ENCODE measurements around the gene SLC38A3. TPM values are rescaled to one million over a fixed set of nuclear protein-coding genes. Genes with fewer than 3 reads are reported as not detected.

The SLC38A3 gene
- total and polyA plus RNA-seq, 12 donors: 0.05 to 48.8 (median 0.28) TPM; not detected in 2

GRCh38 chr3:50187750-50188149 is 17.3 kb upstream of the SLC38A3 start:
- intact Hi-C loops (cut with DNase I): no loop called here
- Histone ChIP-seq H3K27me3 (no peaks in the 10 kb centered on the region), H3K9me3 (replicated peaks in 1 of 3) (no peaks in the 10 kb centered on the region), H3K36me3 (replicated peaks in 1 of 2) (no peaks in the 10 kb centered on the region), H3K4me1 (replicated peaks in 1 of 2) (no peaks in the 10 kb centered on the region), H3K4me3 (no peak overlapping the region), H3K27ac (no peak overlapping the region)
- 88 to 97% (median 91%) methylated on average over 15 to 19 of the region's 19 CpGs for WGBS, 4 donors
- DNase-seq: no peak
- TF ChIP-seq POLR2A (IDR thresholded peaks at IDR 0.05) (no peak), CTCF (IDR thresholded peaks at IDR 0.05) (no peak)

GRCh38 chr3:50189274-50189673 is 15.8 kb upstream of the SLC38A3 start:
- WGBS, 4 donors: 6 to 12% (median 9%) methylated on average over 4 to 5 of the region's 5 CpGs
- no peak overlapping the region for H3K4me3 ChIP-seq
- H3K27me3 ChIP-seq: peaks cover 15% of the 10 kb centered on the region
- peaks cover 0 to 2% of the 10 kb centered on the region in 2 donors for H3K4me1 ChIP-seq (replicated peaks in 1 of 2)
- no peaks in the 10 kb centered on the region for H3K9me3 ChIP-seq (replicated peaks in 1 of 3)
- H3K36me3 ChIP-seq (replicated peaks in 1 of 2): no peaks in the 10 kb centered on the region
- DNase-seq: peak; percentile 69 to 90 (median 81)
- intact Hi-C loops (cut with DNase I): no loop called here
- H3K27ac ChIP-seq: no peak overlapping the region
- TF ChIP-seq POLR2A (IDR thresholded peaks at IDR 0.05): no peak
- TF ChIP-seq CTCF (IDR thresholded peaks at IDR 0.05): peak; percentile 47 to 86 (median 76)

GRCh38 chr3:50189989-50190388 is 15.1 kb upstream of the SLC38A3 start:
- Histone ChIP-seq H3K4me3 (no peak overlapping the region), H3K9me3 (replicated peaks in 1 of 3) (no peaks in the 10 kb centered on the region), H3K27ac (no peak overlapping the region), H3K27me3 (peaks cover 16% of the 10 kb centered on the region), H3K4me1 (replicated peaks in 1 of 2) (peaks cover 0 to 7% of the 10 kb centered on the region in 2 donors), H3K36me3 (replicated peaks in 1 of 2) (no peaks in the 10 kb centered on the region)
- WGBS, 4 donors: 73 to 92% (median 80%) methylated on average over 4 to 7 of the region's 7 CpGs
- DNase-seq: no peak
- intact Hi-C loops (cut with DNase I): loop anchor here (2.0 to 5.0 kb wide), 2 partner anchors 67 to 87 kb away; partner anchors contain the start of gene LSMEM2 (in 1 of the 2)
- TF ChIP-seq CTCF (IDR thresholded peaks at IDR 0.05) (no peak), POLR2A (IDR thresholded peaks at IDR 0.05) (no peak)

GRCh38 chr3:50190936-50191660 is 14.0 kb upstream of the SLC38A3 start, which contains the start of gene GNAT1:
Gene GNAT1, plus strand, starts transcription at chr3:50191610. Its CDS starts 116 bp downstream, at chr3:50191726.
- WGBS, 4 donors: 48 to 66% (median 65%) methylated on average over 3 to 8 of the region's 8 CpGs
- peaks cover 0 to 7% of the 10 kb centered on the region in 2 donors for H3K4me1 ChIP-seq (replicated peaks in 1 of 2)
- H3K27me3 ChIP-seq: peaks cover 25% of the 10 kb centered on the region
- intact Hi-C loops (cut with DNase I): loop anchor here (2.0 to 5.0 kb wide), 2 partner anchors 68 to 86 kb away; partner anchors contain the start of gene LSMEM2 (in 1 of the 2)
- H3K27ac ChIP-seq: no peak within 1 kb of the TSS
- TF ChIP-seq POLR2A (IDR thresholded peaks at IDR 0.05): no peak
- TF ChIP-seq CTCF (IDR thresholded peaks at IDR 0.05): no peak
- no peaks in the 10 kb centered on the region for H3K9me3 ChIP-seq (replicated peaks in 1 of 3)
- no peaks in the 10 kb centered on the region for H3K36me3 ChIP-seq (replicated peaks in 1 of 2)
- no peak for DNase-seq
- no peak within 1 kb of the TSS for H3K4me3 ChIP-seq
